H1 (cell line): Measurements from ENCODE around the gene FFAR2. TPM values are rescaled to one million over a fixed set of nuclear protein-coding genes. Genes with fewer than 3 reads are reported as not detected.

ENCODE experiments used
- CREB1 ChIP-seq: IDR thresholded peaks from 2 replicates; pipeline ENCODE4 v1.6.1; 2012; ENCODE audit warnings: inconsistent platforms
- HDAC2 ChIP-seq, 2 experiments: fragments of 300-600 bp in 1 of 2; sonication (generic) in 1 of 2; IDR thresholded peaks; 2 replicates each; pipeline ENCODE4 v1.6.1; 2011 to 2012; ENCODE audit warnings: low read depth in 2 of 2, low read length in 2 of 2, mild to moderate bottlenecking in 2 of 2, moderate library complexity in 2 of 2, borderline replicate concordance in 1 of 2, inconsistent platforms in 1 of 2
- POLR2AphosphoS5 ChIP-seq: IDR thresholded peaks from 2 replicates; pipeline ENCODE4 v1.6.1; 2011; ENCODE audit warnings: low read depth, low read length
- RBBP5 ChIP-seq: IDR thresholded peaks from 2 replicates; pipeline ENCODE4 v1.7.1; 2012; ENCODE audit warnings: low read depth, mild to moderate bottlenecking, inconsistent platforms, low read length, moderate library complexity, borderline replicate concordance
- SIN3A ChIP-seq, 2 experiments: IDR thresholded peaks in 1 of 2; conservative IDR thresholded peaks in 1 of 2; 2 replicates each; pipeline ENCODE4 v1.6.1; 2011 to 2012; ENCODE audit warnings: low read length in 2 of 2, improper control_type of control experiment in 1 of 2, low read depth in 1 of 2, mild to moderate bottlenecking in 1 of 2
- TEAD4 ChIP-seq: IDR thresholded peaks from 2 replicates; pipeline ENCODE4 v1.6.1; 2012; ENCODE audit warnings: low read depth, low read length, inconsistent platforms, mixed read lengths
- polyA plus RNA-seq, 7 experiments: library from polyadenylated mRNA; depleted of rRNA in 3 of 7; stranded (reverse) in 5 of 7; unstranded in 2 of 7; fragments of >200 nt in 5 of 7; fragments of 200-250 nt in 2 of 7; gene quantifications; 1 replicate in 5 of 7; 2 replicates in 1 of 7; 4 replicates in 1 of 7; pipeline versions ENCODE4 v1.2.1 to v1.2.3, GENCODE V29; 2011 to 2013; ENCODE audit warnings: missing spikeins in 2 of 7, mixed read lengths in 2 of 7
- total RNA-seq: library from RNA; stranded (reverse); fragmentation: NEBNext Ultra II Directional; extraction: Animal tissue kit (Norgen Biotek cat#: 25700); gene quantifications from 2 replicates; pipeline ENCODE4 v1.2.1, GENCODE V29; 2021
- TF ChIP-seq, protein P1 (sequence below): fragments of 300-600 bp; sonication (generic); IDR thresholded peaks from 2 replicates; pipeline ENCODE4 v1.7.1; 2012; ENCODE audit warnings: low read length, moderate library complexity, mild to moderate bottlenecking, inconsistent platforms; ENCODE audit not compliant: insufficient replicate concordance
- TF ChIP-seq, protein P2 (sequence below), 3 experiments: IDR thresholded peaks; 1 replicate in 2 of 3; 2 replicates in 1 of 3; pipeline versions ENCODE4 v1.5.1 to v1.6.1; 2011; ENCODE audit warnings: low read length in 3 of 3, mild to moderate bottlenecking in 3 of 3, inconsistent platforms in 2 of 3, low read depth in 1 of 3, moderate library complexity in 1 of 3; ENCODE audit not compliant: insufficient read depth in 1 of 3; ENCODE audit errors: control extremely low read depth in 1 of 3

The FFAR2 gene
- total and polyA plus RNA-seq, 2 of the 8 experiments (the other 6 are each of a cell fraction or from before 2014, with no cell fraction given): not detected

DNA sequence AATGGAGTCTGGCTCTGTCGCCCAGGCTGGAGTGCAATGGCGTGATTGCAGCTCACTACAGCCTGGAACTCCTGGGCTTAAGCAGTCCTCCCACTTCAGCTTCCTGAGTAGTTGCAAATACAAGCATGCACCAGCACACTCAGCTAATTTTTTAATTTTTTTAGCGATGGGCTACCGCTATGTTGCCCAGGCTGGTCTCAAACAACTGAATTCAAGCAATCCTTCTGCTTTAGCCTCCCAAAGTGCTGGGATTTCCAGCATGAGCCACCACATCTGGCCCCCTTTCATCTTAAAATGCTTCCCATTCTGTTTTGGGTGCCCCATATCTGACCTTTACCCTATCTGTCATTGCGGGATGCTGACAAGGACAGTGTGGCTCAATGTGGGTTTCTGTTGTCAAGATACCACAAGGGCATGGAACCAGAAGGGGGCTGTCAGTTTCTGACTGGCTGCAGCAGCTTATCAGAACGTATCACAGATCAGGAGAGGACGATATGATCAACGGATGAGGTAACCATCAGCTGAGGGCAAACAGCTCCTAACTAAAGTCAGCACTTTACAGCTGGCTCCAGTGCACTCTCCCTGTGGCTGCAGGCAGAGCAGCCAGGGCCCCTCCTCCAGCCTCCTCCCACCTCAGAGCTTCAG, 44.8 kb upstream of the FFAR2 start (continued):
- TF ChIP-seq, protein P1, sequence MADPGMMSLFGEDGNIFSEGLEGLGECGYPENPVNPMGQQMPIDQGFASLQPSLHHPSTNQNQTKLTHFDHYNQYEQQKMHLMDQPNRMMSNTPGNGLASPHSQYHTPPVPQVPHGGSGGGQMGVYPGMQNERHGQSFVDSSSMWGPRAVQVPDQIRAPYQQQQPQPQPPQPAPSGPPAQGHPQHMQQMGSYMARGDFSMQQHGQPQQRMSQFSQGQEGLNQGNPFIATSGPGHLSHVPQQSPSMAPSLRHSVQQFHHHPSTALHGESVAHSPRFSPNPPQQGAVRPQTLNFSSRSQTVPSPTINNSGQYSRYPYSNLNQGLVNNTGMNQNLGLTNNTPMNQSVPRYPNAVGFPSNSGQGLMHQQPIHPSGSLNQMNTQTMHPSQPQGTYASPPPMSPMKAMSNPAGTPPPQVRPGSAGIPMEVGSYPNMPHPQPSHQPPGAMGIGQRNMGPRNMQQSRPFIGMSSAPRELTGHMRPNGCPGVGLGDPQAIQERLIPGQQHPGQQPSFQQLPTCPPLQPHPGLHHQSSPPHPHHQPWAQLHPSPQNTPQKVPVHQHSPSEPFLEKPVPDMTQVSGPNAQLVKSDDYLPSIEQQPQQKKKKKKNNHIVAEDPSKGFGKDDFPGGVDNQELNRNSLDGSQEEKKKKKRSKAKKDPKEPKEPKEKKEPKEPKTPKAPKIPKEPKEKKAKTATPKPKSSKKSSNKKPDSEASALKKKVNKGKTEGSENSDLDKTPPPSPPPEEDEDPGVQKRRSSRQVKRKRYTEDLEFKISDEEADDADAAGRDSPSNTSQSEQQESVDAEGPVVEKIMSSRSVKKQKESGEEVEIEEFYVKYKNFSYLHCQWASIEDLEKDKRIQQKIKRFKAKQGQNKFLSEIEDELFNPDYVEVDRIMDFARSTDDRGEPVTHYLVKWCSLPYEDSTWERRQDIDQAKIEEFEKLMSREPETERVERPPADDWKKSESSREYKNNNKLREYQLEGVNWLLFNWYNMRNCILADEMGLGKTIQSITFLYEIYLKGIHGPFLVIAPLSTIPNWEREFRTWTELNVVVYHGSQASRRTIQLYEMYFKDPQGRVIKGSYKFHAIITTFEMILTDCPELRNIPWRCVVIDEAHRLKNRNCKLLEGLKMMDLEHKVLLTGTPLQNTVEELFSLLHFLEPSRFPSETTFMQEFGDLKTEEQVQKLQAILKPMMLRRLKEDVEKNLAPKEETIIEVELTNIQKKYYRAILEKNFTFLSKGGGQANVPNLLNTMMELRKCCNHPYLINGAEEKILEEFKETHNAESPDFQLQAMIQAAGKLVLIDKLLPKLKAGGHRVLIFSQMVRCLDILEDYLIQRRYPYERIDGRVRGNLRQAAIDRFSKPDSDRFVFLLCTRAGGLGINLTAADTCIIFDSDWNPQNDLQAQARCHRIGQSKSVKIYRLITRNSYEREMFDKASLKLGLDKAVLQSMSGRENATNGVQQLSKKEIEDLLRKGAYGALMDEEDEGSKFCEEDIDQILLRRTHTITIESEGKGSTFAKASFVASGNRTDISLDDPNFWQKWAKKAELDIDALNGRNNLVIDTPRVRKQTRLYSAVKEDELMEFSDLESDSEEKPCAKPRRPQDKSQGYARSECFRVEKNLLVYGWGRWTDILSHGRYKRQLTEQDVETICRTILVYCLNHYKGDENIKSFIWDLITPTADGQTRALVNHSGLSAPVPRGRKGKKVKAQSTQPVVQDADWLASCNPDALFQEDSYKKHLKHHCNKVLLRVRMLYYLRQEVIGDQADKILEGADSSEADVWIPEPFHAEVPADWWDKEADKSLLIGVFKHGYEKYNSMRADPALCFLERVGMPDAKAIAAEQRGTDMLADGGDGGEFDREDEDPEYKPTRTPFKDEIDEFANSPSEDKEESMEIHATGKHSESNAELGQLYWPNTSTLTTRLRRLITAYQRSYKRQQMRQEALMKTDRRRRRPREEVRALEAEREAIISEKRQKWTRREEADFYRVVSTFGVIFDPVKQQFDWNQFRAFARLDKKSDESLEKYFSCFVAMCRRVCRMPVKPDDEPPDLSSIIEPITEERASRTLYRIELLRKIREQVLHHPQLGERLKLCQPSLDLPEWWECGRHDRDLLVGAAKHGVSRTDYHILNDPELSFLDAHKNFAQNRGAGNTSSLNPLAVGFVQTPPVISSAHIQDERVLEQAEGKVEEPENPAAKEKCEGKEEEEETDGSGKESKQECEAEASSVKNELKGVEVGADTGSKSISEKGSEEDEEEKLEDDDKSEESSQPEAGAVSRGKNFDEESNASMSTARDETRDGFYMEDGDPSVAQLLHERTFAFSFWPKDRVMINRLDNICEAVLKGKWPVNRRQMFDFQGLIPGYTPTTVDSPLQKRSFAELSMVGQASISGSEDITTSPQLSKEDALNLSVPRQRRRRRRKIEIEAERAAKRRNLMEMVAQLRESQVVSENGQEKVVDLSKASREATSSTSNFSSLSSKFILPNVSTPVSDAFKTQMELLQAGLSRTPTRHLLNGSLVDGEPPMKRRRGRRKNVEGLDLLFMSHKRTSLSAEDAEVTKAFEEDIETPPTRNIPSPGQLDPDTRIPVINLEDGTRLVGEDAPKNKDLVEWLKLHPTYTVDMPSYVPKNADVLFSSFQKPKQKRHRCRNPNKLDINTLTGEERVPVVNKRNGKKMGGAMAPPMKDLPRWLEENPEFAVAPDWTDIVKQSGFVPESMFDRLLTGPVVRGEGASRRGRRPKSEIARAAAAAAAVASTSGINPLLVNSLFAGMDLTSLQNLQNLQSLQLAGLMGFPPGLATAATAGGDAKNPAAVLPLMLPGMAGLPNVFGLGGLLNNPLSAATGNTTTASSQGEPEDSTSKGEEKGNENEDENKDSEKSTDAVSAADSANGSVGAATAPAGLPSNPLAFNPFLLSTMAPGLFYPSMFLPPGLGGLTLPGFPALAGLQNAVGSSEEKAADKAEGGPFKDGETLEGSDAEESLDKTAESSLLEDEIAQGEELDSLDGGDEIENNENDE: no peak
- TF ChIP-seq SIN3A (conservative IDR thresholded peaks at IDR 0.05 in 1 of 2, IDR thresholded peaks at IDR 0.05 in 1 of 2; ENCODE audit: low read depth in 1 of 2, low read length in 2 of 2) (no peak), CREB1 (no peak), HDAC2 (IDR thresholded peaks at IDR 0.05; ENCODE audit: borderline replicate concordance in 1 of 2, low read depth in 2 of 2, low read length in 2 of 2) (no peak), RBBP5 (no peak), TEAD4 (no peak), POLR2AphosphoS5 (no peak)
- TF ChIP-seq, protein P2, sequence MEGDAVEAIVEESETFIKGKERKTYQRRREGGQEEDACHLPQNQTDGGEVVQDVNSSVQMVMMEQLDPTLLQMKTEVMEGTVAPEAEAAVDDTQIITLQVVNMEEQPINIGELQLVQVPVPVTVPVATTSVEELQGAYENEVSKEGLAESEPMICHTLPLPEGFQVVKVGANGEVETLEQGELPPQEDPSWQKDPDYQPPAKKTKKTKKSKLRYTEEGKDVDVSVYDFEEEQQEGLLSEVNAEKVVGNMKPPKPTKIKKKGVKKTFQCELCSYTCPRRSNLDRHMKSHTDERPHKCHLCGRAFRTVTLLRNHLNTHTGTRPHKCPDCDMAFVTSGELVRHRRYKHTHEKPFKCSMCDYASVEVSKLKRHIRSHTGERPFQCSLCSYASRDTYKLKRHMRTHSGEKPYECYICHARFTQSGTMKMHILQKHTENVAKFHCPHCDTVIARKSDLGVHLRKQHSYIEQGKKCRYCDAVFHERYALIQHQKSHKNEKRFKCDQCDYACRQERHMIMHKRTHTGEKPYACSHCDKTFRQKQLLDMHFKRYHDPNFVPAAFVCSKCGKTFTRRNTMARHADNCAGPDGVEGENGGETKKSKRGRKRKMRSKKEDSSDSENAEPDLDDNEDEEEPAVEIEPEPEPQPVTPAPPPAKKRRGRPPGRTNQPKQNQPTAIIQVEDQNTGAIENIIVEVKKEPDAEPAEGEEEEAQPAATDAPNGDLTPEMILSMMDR (IDR thresholded peaks at IDR 0.05; ENCODE audit: control extremely low read depth in 1 of 3, insufficient read depth in 1 of 3, low read depth in 1 of 3, low read length in 3 of 3): no peak
